ENCODE measurements around the gene DHX16. TPM values are rescaled to one million over a fixed set of nuclear protein-coding genes. Genes with fewer than 3 reads are reported as not detected.

Gene DHX16
- total RNA-seq, 1 experiment from 2014 or later, result 32.2 TPM

DNA sequence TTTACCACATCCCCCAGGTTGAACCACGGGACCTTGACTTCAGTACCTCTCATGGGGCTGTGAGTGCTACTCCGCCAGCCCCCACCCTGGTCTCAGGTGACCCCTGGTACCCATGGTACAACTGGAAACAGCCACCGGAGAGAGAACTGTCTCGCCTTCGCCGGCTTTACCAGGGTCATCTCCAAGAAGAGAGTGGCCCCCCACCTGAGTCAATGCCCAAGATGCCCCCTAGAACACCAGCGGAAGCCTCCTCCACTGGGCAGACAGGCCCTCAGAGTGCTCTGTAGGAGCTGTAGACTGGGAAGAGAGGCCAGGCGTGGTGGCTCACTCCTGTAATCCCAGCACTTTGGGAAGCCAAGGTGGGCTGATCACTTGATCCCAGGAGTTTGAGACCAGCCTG is 47.3 kb downstream of the DHX16 start:
- Mint-ChIP-seq H3K4me1 (peaks cover 14% of the 10 kb centered on the region), H3K4me3 (no peak overlapping the region), H3K27me3 (ENCODE audit: low read depth) (no peaks in the 10 kb centered on the region), H3K36me3 (peaks cover 59% of the 10 kb centered on the region), H3K9me3 (no peaks in the 10 kb centered on the region), H3K27ac (no peak overlapping the region)
- ATAC-seq (no peak), DNase-seq (ENCODE audit: low spot score) (no peak)
- ChIA-PET CTCF (interaction anchor here (0.9 to 1.4 kb wide), 5 partner anchors 8 to 105 kb away, joined by 3 to 6 read pairs (median 5); partner anchors contain the start of genes DHX16, MRPS18B and PPP1R10), POLR2A (no interaction called here)
- TF ChIP-seq RELA (CRISPR knock-in tag; IDR thresholded peaks at IDR 0.05; ENCODE audit: borderline replicate concordance) (no peak), JUN (CRISPR knock-in tag; IDR thresholded peaks at IDR 0.05) (no peak), NR2C2 (CRISPR knock-in tag; IDR thresholded peaks at IDR 0.05) (no peak), HMGA2 (CRISPR knock-in tag; IDR thresholded peaks at IDR 0.05) (no peak), EMX1 (CRISPR knock-in tag; IDR thresholded peaks at IDR 0.05) (no peak), GABPB1 (CRISPR knock-in tag; IDR thresholded peaks at IDR 0.05) (no peak), OVOL2 (CRISPR knock-in tag; IDR thresholded peaks at IDR 0.05; ENCODE audit: borderline replicate concordance) (no peak), TEAD4 (CRISPR knock-in tag; IDR thresholded peaks at IDR 0.05) (no peak), ELF4 (CRISPR knock-in tag; IDR thresholded peaks at IDR 0.05; ENCODE audit: low read depth) (no peak), SOX15 (CRISPR knock-in tag; IDR thresholded peaks at IDR 0.05) (no peak)
- TF ChIP-seq, protein P1, sequence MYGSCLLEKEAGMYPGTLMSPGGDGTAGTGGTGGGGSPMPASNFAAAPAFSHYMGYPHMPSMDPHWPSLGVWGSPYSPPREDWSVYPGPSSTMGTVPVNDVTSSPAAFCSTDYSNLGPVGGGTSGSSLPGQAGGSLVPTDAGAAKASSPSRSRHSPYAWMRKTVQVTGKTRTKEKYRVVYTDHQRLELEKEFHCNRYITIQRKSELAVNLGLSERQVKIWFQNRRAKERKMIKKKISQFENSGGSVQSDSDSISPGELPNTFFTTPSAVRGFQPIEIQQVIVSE (CRISPR knock-in tag; IDR thresholded peaks at IDR 0.05; ENCODE audit: borderline replicate concordance), result no peak
- TF ChIP-seq, protein P2, sequence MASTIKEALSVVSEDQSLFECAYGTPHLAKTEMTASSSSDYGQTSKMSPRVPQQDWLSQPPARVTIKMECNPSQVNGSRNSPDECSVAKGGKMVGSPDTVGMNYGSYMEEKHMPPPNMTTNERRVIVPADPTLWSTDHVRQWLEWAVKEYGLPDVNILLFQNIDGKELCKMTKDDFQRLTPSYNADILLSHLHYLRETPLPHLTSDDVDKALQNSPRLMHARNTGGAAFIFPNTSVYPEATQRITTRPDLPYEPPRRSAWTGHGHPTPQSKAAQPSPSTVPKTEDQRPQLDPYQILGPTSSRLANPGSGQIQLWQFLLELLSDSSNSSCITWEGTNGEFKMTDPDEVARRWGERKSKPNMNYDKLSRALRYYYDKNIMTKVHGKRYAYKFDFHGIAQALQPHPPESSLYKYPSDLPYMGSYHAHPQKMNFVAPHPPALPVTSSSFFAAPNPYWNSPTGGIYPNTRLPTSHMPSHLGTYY (CRISPR knock-in tag; IDR thresholded peaks at IDR 0.05), result no peak
- TF ChIP-seq, protein P3, sequence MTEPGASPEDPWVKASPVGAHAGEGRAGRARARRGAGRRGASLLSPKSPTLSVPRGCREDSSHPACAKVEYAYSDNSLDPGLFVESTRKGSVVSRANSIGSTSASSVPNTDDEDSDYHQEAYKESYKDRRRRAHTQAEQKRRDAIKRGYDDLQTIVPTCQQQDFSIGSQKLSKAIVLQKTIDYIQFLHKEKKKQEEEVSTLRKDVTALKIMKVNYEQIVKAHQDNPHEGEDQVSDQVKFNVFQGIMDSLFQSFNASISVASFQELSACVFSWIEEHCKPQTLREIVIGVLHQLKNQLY (CRISPR knock-in tag; IDR thresholded peaks at IDR 0.05), result no peak

DNA sequence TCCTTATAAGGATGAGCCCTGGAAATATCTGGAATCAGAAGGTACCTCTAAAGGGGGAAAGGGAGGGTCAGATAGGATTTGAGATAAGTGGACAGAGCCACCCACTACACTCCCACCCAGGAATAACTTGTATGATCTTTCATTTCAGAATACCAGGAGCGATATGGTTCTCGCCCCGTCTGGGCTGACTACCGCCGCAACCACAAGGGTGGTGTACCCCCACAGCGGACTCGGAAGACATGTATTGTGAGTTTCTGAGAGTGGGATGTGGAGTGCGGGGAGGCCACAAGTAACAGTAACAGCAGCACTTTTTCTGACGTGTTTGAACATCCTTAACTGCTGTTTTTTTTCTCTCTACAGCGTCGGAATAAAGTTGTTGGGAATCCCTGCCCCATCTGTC is 53.2 kb downstream of the DHX16 start:
- Mint-ChIP-seq H3K27me3 (ENCODE audit: low read depth) (no peaks in the 10 kb centered on the region; the same call in 1 of the 2 replicates), H3K27ac (no peak overlapping the region), H3K4me3 (peak overlapping the region; percentile 96), H3K36me3 (peaks cover 50% of the 10 kb centered on the region), H3K4me1 (peaks cover 14% of the 10 kb centered on the region), H3K9me3 (no peaks in the 10 kb centered on the region)
- CTCF ChIA-PET, result no interaction called here
- no peak for TF ChIP-seq NR1H2 (CRISPR knock-in tag; IDR thresholded peaks at IDR 0.05)
- no peak for TF ChIP-seq TP53 (CRISPR knock-in tag; IDR thresholded peaks at IDR 0.05)
- no peak for TF ChIP-seq ZBTB21 (CRISPR knock-in tag; IDR thresholded peaks at IDR 0.05; ENCODE audit: borderline replicate concordance)
- TF ChIP-seq, protein P4, sequence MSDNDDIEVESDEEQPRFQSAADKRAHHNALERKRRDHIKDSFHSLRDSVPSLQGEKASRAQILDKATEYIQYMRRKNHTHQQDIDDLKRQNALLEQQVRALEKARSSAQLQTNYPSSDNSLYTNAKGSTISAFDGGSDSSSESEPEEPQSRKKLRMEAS (CRISPR knock-in tag; IDR thresholded peaks at IDR 0.05), result no peak
- TF ChIP-seq, protein P5, sequence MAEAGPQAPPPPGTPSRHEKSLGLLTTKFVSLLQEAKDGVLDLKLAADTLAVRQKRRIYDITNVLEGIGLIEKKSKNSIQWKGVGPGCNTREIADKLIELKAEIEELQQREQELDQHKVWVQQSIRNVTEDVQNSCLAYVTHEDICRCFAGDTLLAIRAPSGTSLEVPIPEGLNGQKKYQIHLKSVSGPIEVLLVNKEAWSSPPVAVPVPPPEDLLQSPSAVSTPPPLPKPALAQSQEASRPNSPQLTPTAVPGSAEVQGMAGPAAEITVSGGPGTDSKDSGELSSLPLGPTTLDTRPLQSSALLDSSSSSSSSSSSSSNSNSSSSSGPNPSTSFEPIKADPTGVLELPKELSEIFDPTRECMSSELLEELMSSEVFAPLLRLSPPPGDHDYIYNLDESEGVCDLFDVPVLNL (CRISPR knock-in tag; IDR thresholded peaks at IDR 0.05; ENCODE audit: borderline replicate concordance, low read depth), result no peak
- no peak for TF ChIP-seq FOXJ3 (CRISPR knock-in tag; IDR thresholded peaks at IDR 0.05; ENCODE audit: borderline replicate concordance)
- no peak for TF ChIP-seq JUN (CRISPR knock-in tag; IDR thresholded peaks at IDR 0.05)
- TF ChIP-seq, protein P6, sequence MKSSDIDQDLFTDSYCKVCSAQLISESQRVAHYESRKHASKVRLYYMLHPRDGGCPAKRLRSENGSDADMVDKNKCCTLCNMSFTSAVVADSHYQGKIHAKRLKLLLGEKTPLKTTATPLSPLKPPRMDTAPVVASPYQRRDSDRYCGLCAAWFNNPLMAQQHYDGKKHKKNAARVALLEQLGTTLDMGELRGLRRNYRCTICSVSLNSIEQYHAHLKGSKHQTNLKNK (CRISPR knock-in tag; IDR thresholded peaks at IDR 0.05), result no peak
- no peak for TF ChIP-seq NFATC4 (CRISPR knock-in tag; IDR thresholded peaks at IDR 0.05)
- no peak for TF ChIP-seq SMAD4 (CRISPR knock-in tag; IDR thresholded peaks at IDR 0.05)
- TF ChIP-seq CREM (CRISPR knock-in tag; IDR thresholded peaks at IDR 0.05), result no peak
- TF ChIP-seq, protein P7, sequence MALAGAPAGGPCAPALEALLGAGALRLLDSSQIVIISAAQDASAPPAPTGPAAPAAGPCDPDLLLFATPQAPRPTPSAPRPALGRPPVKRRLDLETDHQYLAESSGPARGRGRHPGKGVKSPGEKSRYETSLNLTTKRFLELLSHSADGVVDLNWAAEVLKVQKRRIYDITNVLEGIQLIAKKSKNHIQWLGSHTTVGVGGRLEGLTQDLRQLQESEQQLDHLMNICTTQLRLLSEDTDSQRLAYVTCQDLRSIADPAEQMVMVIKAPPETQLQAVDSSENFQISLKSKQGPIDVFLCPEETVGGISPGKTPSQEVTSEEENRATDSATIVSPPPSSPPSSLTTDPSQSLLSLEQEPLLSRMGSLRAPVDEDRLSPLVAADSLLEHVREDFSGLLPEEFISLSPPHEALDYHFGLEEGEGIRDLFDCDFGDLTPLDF (CRISPR knock-in tag; IDR thresholded peaks at IDR 0.05), result no peak
- TF ChIP-seq, protein P3 (CRISPR knock-in tag; IDR thresholded peaks at IDR 0.05), result no peak
- TF ChIP-seq SP1 (CRISPR knock-in tag; conservative IDR thresholded peaks at IDR 0.05), result no peak
- no peak for TF ChIP-seq ZNF671 (CRISPR knock-in tag; IDR thresholded peaks at IDR 0.05)
- TF ChIP-seq ZNF416 (CRISPR knock-in tag; IDR thresholded peaks at IDR 0.05), result no peak
- no peak for TF ChIP-seq MXD4 (CRISPR knock-in tag; IDR thresholded peaks at IDR 0.05; ENCODE audit: borderline replicate concordance)
- no peak for TF ChIP-seq EMX1 (CRISPR knock-in tag; IDR thresholded peaks at IDR 0.05)
- POLR2A ChIA-PET, result no interaction called here
- ATAC-seq (no peak), DNase-seq (ENCODE audit: low spot score) (no peak)
